ENCODE data around the gene F12. TPM values are rescaled to one million over a fixed set of nuclear protein-coding genes. Genes with fewer than 3 reads are reported as not detected.

Gene F12
- total RNA-seq, 1 experiment from 2014 or later: 13.4 TPM

GRCh38 chr5:177357459-177358351 lies 51.7 kb downstream of the F12 start, which contains the start of gene RGS14:
TSS of gene RGS14 (plus strand) at chr5:177357924. CDS start at chr5:177358025, 101 bp downstream.
- no peak within 1 kb of the TSS for H3K27ac ChIP-seq (ENCODE audit: low read length)
- ChIA-PET CTCF (no interaction called here), POLR2A (no interaction called here)
- DNase-seq (ENCODE audit: low read depth, low spot score) (no peak), ATAC-seq (peak; percentile 69)
- TF ChIP-seq, protein P1, sequence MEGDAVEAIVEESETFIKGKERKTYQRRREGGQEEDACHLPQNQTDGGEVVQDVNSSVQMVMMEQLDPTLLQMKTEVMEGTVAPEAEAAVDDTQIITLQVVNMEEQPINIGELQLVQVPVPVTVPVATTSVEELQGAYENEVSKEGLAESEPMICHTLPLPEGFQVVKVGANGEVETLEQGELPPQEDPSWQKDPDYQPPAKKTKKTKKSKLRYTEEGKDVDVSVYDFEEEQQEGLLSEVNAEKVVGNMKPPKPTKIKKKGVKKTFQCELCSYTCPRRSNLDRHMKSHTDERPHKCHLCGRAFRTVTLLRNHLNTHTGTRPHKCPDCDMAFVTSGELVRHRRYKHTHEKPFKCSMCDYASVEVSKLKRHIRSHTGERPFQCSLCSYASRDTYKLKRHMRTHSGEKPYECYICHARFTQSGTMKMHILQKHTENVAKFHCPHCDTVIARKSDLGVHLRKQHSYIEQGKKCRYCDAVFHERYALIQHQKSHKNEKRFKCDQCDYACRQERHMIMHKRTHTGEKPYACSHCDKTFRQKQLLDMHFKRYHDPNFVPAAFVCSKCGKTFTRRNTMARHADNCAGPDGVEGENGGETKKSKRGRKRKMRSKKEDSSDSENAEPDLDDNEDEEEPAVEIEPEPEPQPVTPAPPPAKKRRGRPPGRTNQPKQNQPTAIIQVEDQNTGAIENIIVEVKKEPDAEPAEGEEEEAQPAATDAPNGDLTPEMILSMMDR (IDR thresholded peaks at IDR 0.05): no peak
- no peak for TF ChIP-seq REST (IDR thresholded peaks at IDR 0.05; ENCODE audit: insufficient read depth in 1 of 2, low read depth in 2 of 2, low read length in 1 of 2)
- no peak for TF ChIP-seq SIN3A (IDR thresholded peaks at IDR 0.05; ENCODE audit: borderline replicate concordance, insufficient read depth, low read depth, low read length)
- no peak for TF ChIP-seq TCF7L2 (IDR thresholded peaks at IDR 0.05; ENCODE audit: low read depth, low read length)
- no peak for TF ChIP-seq POLR2AphosphoS5 (IDR thresholded peaks at IDR 0.05; ENCODE audit: low read depth, low read length)
- BruUV-seq (replicated peaks): no TSS peak
- H3K36me3 ChIP-seq (ENCODE audit: control insufficient read depth, insufficient read depth, low read length): no peaks in the 10 kb centered on the region
- H3K27me3 ChIP-seq (ENCODE audit: control insufficient read depth, insufficient read depth, low read length): no peaks in the 10 kb centered on the region
- intact Hi-C loops (cut with micrococcal nuclease; ENCODE audit: unreplicated experiment): no loop called here
- no peaks in the 10 kb centered on the region for H3K9me3 ChIP-seq (ENCODE audit: control insufficient read depth, insufficient read depth, low read depth, low read length)
- 0 out of 2 replicates have a peak, but pooled peaks cover 2% of the 10 kb centered on the region for H3K4me1 ChIP-seq (ENCODE audit: control insufficient read depth, insufficient read depth, low read length)
- peak within 1 kb of the TSS in 1 of 2 experiments; percentile 36; a peak in 2 of 4 replicates for H3K4me3 ChIP-seq (ENCODE audit: low read depth in 2 of 2, low read length in 2 of 2)
- in situ Hi-C loops (cut with HindIII; ENCODE audit: low pct_unique_long_range_greater_than_20kb, low sequenced_read_pairs): no loop called here

- Histone ChIP-seq H3K4me1 (ENCODE audit: control insufficient read depth, insufficient read depth, low read length) (0 out of 2 replicates have a peak, but pooled peaks cover 2% of the 10 kb centered on the region), H3K27me3 (ENCODE audit: control insufficient read depth, insufficient read depth, low read length) (no peaks in the 10 kb centered on the region), H3K4me3 (ENCODE audit: low read depth in 2 of 2, low read length in 2 of 2) (no peak overlapping the region), H3K27ac (ENCODE audit: low read length) (no peak overlapping the region), H3K9me3 (ENCODE audit: control insufficient read depth, insufficient read depth, low read depth, low read length) (no peaks in the 10 kb centered on the region), H3K36me3 (ENCODE audit: control insufficient read depth, insufficient read depth, low read length) (no peaks in the 10 kb centered on the region)
- in situ Hi-C loops (cut with HindIII; ENCODE audit: low pct_unique_long_range_greater_than_20kb, low sequenced_read_pairs) (no loop called here), intact Hi-C loops (cut with micrococcal nuclease; ENCODE audit: unreplicated experiment) (no loop called here)
- ChIA-PET CTCF (no interaction called here), POLR2A (no interaction called here)
- DNase-seq (ENCODE audit: low read depth, low spot score) (no peak), ATAC-seq (no peak)
- no TSS peak for BruUV-seq (replicated peaks)
- TF ChIP-seq, protein P1 (IDR thresholded peaks at IDR 0.05): no peak
- TF ChIP-seq REST (IDR thresholded peaks at IDR 0.05; ENCODE audit: insufficient read depth in 1 of 2, low read depth in 2 of 2, low read length in 1 of 2): no peak
- TF ChIP-seq TCF7L2 (IDR thresholded peaks at IDR 0.05; ENCODE audit: low read depth, low read length): no peak
- no peak for TF ChIP-seq SIN3A (IDR thresholded peaks at IDR 0.05; ENCODE audit: borderline replicate concordance, insufficient read depth, low read depth, low read length)
- no peak for TF ChIP-seq POLR2AphosphoS5 (IDR thresholded peaks at IDR 0.05; ENCODE audit: low read depth, low read length)
Observed at GRCh38 chr5:177357146-177357458, 52.3 kb downstream of the F12 start.

All from Panc1 (cell line).